Esophagus squamous epithelium (tissue), 4 donors: Measurements from ENCODE around the gene OSBPL8.

Experiments
- CTCF ChIP-seq, 6 experiments: fragments of 450-650 bp in 4 of 6; fragments of 200-600 bp in 2 of 6; sonication (generic) in 2 of 6; IDR thresholded peaks; one replicate each; pipeline ENCODE4 v1.5.1; 2016 to 2019; ENCODE audit warnings: antibody characterized with exemption in 6 of 6, mild to moderate bottlenecking in 4 of 6, moderate library complexity in 4 of 6
- POLR2A ChIP-seq, 4 donors: fragments of 450-650 bp; IDR thresholded peaks; one replicate each; pipeline ENCODE4 v1.6.1; 2017; ENCODE audit warnings: antibody characterized with exemption in 4 of 4, mild to moderate bottlenecking in 4 of 4, moderate library complexity in 3 of 4

GRCh38 chr12:76530516-76530915, 29.1 kb downstream of the OSBPL8 start:
- TF ChIP-seq CTCF (IDR thresholded peaks at IDR 0.05) (no peak), POLR2A (IDR thresholded peaks at IDR 0.05) (no peak)
